Heart left ventricle (tissue), 16 donors: ENCODE data around the gene MEA1. TPM values are rescaled to one million over a fixed set of nuclear protein-coding genes. Genes with fewer than 3 reads are reported as not detected.

Source experiments
- ATAC-seq, 4 donors: fragments of 200-7000 bp; cut with Tn5 transposase; one replicate each; pipeline ENCODE4 v1.9.1; 2020 to 2022; ENCODE audit warnings: moderate library complexity in 4 of 4, mild to moderate bottlenecking in 3 of 4, moderate number of reproducible peaks in 1 of 4
- DNase-seq, 5 donors: peaks; one replicate each; pipeline ENCODE4 v3.0.0-alpha.2; 2020
- H3K27ac ChIP-seq, 12 donors: fragments of 200-600 bp; sonication (generic) in 4 of 12; one replicate each; pipeline versions ENCODE4 v1.5.0 to v1.8.0; 2016 to 2022; ENCODE audit warnings: mild to moderate bottlenecking in 2 of 12
- H3K27me3 ChIP-seq, 9 donors: fragments of 200-600 bp; sonication (generic) in 2 of 9; one replicate each; pipeline versions ENCODE4 v1.5.1 to v1.8.0; 2016 to 2022; ENCODE audit warnings: mild to moderate bottlenecking in 3 of 9
- H3K36me3 ChIP-seq, 9 donors: fragments of 200-600 bp; sonication (generic) in 2 of 9; one replicate each; pipeline versions ENCODE4 v1.5.0 to v1.8.0; 2018 to 2022; ENCODE audit warnings: mild to moderate bottlenecking in 2 of 9
- H3K4me1 ChIP-seq, 12 donors: fragments of 200-600 bp; sonication (generic) in 4 of 12; one replicate each; pipeline versions ENCODE4 v1.5.0 to v1.8.0; 2016 to 2022; ENCODE audit warnings: mild to moderate bottlenecking in 3 of 12
- H3K4me3 ChIP-seq, 12 donors: fragments of 200-600 bp; sonication (generic) in 4 of 12; one replicate each; pipeline versions ENCODE4 v1.5.0 to v1.8.0; 2017 to 2022; ENCODE audit warnings: mild to moderate bottlenecking in 9 of 12, moderate library complexity in 4 of 12
- H3K9me3 ChIP-seq, 12 donors: fragments of 200-600 bp; sonication (generic) in 4 of 12; one replicate each; pipeline versions ENCODE4 v1.5.0 to v1.8.0; 2016 to 2022; ENCODE audit warnings: mild to moderate bottlenecking in 1 of 12
- CTCF ChIP-seq, 12 donors: fragments of 200-600 bp; sonication (generic) in 4 of 12; IDR thresholded peaks; one replicate each; pipeline versions ENCODE4 v1.5.0 to v1.8.0; 2018 to 2022; ENCODE audit warnings: antibody characterized with exemption in 12 of 12, mild to moderate bottlenecking in 5 of 12
- POLR2A ChIP-seq, 2 donors: fragments of 450-650 bp; IDR thresholded peaks; one replicate each; pipeline ENCODE4 v1.6.1; 2017; ENCODE audit warnings: antibody characterized with exemption in 2 of 2, mild to moderate bottlenecking in 2 of 2, moderate library complexity in 2 of 2
- WGBS, 4 donors: extraction: QIAGEN DNeasy Blood & Tissue Kit in 2 of 4; methylation state at CpG; one replicate each; pipeline versions ENCODE4 v1.1.5 to v1.1.7; 2013 to 2018; 5-methylcytosine and 5-hydroxymethylcytosine counted together
- intact Hi-C, 10 donors: fragments of 100-400 bp; cut with DNase I; formaldehyde crosslinking; loops; one replicate each; pipeline versions ENCODE4 v1.11.1 to v1.14.2; 2022
- polyA plus RNA-seq, 2 donors: library from polyadenylated mRNA; stranded (reverse); fragments of 200-250 nt; gene quantifications; one replicate each; pipeline ENCODE4 v1.2.3, GENCODE V29; 2013
- total RNA-seq, 9 donors: library from RNA; depleted of rRNA in 2 of 9; stranded (reverse); fragments of >200 nt in 2 of 9; fragmentation: NEBNext Ultra II Directional in 3 of 9; extraction: Animal tissue kit (Norgen Biotek cat#: 25700) in 3 of 9; gene quantifications; one replicate each; pipeline versions ENCODE4 v1.1.0 to v1.2.4, GENCODE V29; 2016 to 2023
- donor health status: ischemic (EF 13 %, LVEDD 7.1; RV severe dilation, severe dysfunction).
- donor health status: healthy with polysubstance abuse.
- donor health status: DM: no; HTN: yes; CAD: no.
- donor health status: DM: no; HTN: no; CAD: no.
- donor health status: ischemic (EF 25% LVEDD 6.9; RV normal size, moderate dysfunction).
- donor health status: ischemic (EF 25% LVEDD 5.7; RV mildly dilated, moderate dysfunction).
- donor health status: healthy.
- donor health status: DM: yes; HTN: yes; CAD: no.
- donor health status: ischemic (EF 35%, LVEDD 5.7; RV mildly dilated, moderate dysfunction).
- donor health status: nonischemic (EF 11% LVEDD 7.7; RV severe dilation, severe dysfunction).
- donor health status: DM: yes; HTN: yes; CAD: no.
- donor health status: PGD.
- donor health status: ischemic (EF 29% LVEDD 5.4; RV normal size, mild dysfunction).
- donor health status: nonischemic (EF 23%, LVEDD 6.1; RV moderate dilation, normal function).

Gene MEA1
- total and polyA plus RNA-seq, 11 donors, result 24.5 to 56.7 (median 32.4) TPM

- Histone ChIP-seq H3K27me3 (no peaks in the 10 kb centered on the region), H3K4me3 (peak overlapping the region in 6 of 12 donors; percentile 69 to 95 (median 80)), H3K9me3 (no peaks in the 10 kb centered on the region), H3K36me3 (peaks cover 0 to 56% (median 39%) of the 10 kb centered on the region in 9 donors), H3K27ac (peak overlapping the region in 6 of 12 donors; percentile 79 to 94 (median 88)), H3K4me1 (peaks cover 0 to 34% (median 19%) of the 10 kb centered on the region in 12 donors)
- ATAC-seq (no peak), DNase-seq (no peak)
- no peak for TF ChIP-seq CTCF (IDR thresholded peaks at IDR 0.05)
- TF ChIP-seq POLR2A (IDR thresholded peaks at IDR 0.05), result no peak
- 83 to 89% (median 87%) methylated on average over 11 to 12 of the region's 12 CpGs for WGBS, 4 donors
- intact Hi-C loops, result loop anchor here in 2 of 10 donors (5.0 to 10.0 kb wide), 2 partner anchors 44 to 156 kb away; no protein-coding TSS in a partner anchor
These were observed 47.2 kb upstream of the MEA1 start for GRCh38 chr6:43060755-43061633.

- DNase-seq, result peak in 1 of 5 donors; percentile 35
- peaks cover 0 to 56% (median 39%) of the 10 kb centered on the region in 9 donors for H3K36me3 ChIP-seq
- TF ChIP-seq CTCF (IDR thresholded peaks at IDR 0.05) (no peak), POLR2A (IDR thresholded peaks at IDR 0.05) (no peak)
These were observed 46.4 kb upstream of the MEA1 start for GRCh38 chr6:43060034-43060754.

GRCh38 chr6:43059168-43060033, 45.7 kb upstream of the MEA1 start, which contains the start of the genes KLC4 and MRPL2:
TSS of gene KLC4 (plus strand) at chr6:43059631. CDS start at chr6:43061336, 1,705 bp downstream.
TSS of gene MRPL2 (minus strand) at chr6:43059434. CDS start at chr6:43059381, 53 bp downstream.
- intact Hi-C loops, result loop anchor here in 5 of 10 donors (1.0 to 10.0 kb wide), 5 partner anchors 42 to 155 kb away; partner anchors contain the start of genes KLHDC3 (in 1 of the 5), PPP2R5D (in 1 of the 5) and SRF (in 1 of the 5)
- WGBS, 4 donors, result 0 to 1% (median 0%) methylated on average over 36 to 64 of the region's 64 CpGs
- peak; percentile 96 to 99 (median 98) for ATAC-seq
- Histone ChIP-seq H3K4me1 (peaks cover 0 to 41% (median 21%) of the 10 kb centered on the region in 12 donors), H3K27ac (peak within 1 kb of the TSS; percentile 67 to 98 (median 88)), H3K27me3 (no peaks in the 10 kb centered on the region), H3K4me3 (peak within 1 kb of the TSS; percentile 69 to 96 (median 84)), H3K9me3 (no peaks in the 10 kb centered on the region), H3K36me3 (peaks cover 0 to 56% (median 39%) of the 10 kb centered on the region in 9 donors)
- no peak for TF ChIP-seq CTCF (IDR thresholded peaks at IDR 0.05)
- peak in 1 of 2 donors; percentile 69 for TF ChIP-seq POLR2A (IDR thresholded peaks at IDR 0.05)
- DNase-seq, result peak; percentile 97 to 99 (median 98)

More at GRCh38 chr6:43060034-43060754, 46.4 kb upstream of the MEA1 start:
- intact Hi-C loops, result loop anchor here in 2 of 10 donors (5.0 to 10.0 kb wide), 2 partner anchors 43 to 155 kb away; no protein-coding TSS in a partner anchor
- peak overlapping the region; percentile 67 to 98 (median 88) for H3K27ac ChIP-seq
- H3K4me1 ChIP-seq, result peaks cover 0 to 34% (median 19%) of the 10 kb centered on the region in 12 donors
- ATAC-seq, result peak in 3 of 4 donors; percentile 5 to 16 (median 15)
- 7 to 18% (median 10%) methylated on average over 8 to 15 of the region's 15 CpGs for WGBS, 4 donors
- no peaks in the 10 kb centered on the region for H3K9me3 ChIP-seq
- H3K27me3 ChIP-seq, result no peaks in the 10 kb centered on the region
- H3K4me3 ChIP-seq, result peak overlapping the region; percentile 69 to 96 (median 84)
